Endothelial cell of umbilical vein (primary cell): ENCODE measurements around the gene CELSR1.
"Not testable (repeated sequence)": the region's sequence is repeated elsewhere in the genome, so short reads cannot be mapped to it uniquely, and the experiment has no call there.

Experiments
- EZH2 ChIP-seq: IDR thresholded peaks from 2 replicates; pipeline ENCODE4 v1.6.1; 2012; ENCODE audit warnings: borderline replicate concordance, low read depth, mild to moderate bottlenecking, moderate library complexity, low read length, inconsistent platforms; ENCODE audit not compliant: severe bottlenecking
- MYC ChIP-seq: IDR thresholded peaks from one replicate; pipeline ENCODE4 v1.6.1; 2011; ENCODE audit warnings: mild to moderate bottlenecking, low read depth, low read length
- POLR2A ChIP-seq: IDR thresholded peaks from 2 replicates; pipeline ENCODE4 v1.6.1; 2012; ENCODE audit warnings: low read depth, mild to moderate bottlenecking, control low read depth, low read length
- TF ChIP-seq, protein P1 (sequence below), 2 donors: IDR thresholded peaks; 1 replicate in 1 of 2; 2 replicates in 1 of 2; pipeline ENCODE4 v1.5.1; 2011; ENCODE audit warnings: low read length in 2 of 2, mild to moderate bottlenecking in 2 of 2, moderate library complexity in 2 of 2, control low read depth in 1 of 2, inconsistent platforms in 1 of 2, low read depth in 1 of 2; ENCODE audit not compliant: insufficient read depth in 1 of 2; ENCODE audit errors: extremely low read depth in 1 of 2

DNA sequence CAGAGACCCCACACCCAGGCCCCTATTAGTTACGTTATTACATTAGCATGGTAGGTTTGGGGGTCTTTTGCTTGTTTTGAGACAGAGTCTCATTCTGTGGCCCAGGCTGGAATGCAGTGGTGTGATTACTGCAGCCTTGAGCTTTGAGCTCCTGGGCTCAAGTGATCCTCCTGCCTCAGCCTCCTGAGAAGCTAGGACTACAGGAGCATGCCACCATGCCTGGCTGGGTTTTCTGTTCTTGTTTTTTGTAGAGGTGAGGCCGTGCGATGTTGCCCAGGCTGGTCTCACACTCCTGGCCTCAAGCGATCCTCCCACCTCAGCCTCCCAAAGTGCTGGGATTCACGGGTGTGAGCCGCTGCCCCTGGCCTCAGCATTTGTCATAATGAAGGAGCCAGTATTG, 66.1 kb downstream of the CELSR1 start:
- TF ChIP-seq, protein P1, sequence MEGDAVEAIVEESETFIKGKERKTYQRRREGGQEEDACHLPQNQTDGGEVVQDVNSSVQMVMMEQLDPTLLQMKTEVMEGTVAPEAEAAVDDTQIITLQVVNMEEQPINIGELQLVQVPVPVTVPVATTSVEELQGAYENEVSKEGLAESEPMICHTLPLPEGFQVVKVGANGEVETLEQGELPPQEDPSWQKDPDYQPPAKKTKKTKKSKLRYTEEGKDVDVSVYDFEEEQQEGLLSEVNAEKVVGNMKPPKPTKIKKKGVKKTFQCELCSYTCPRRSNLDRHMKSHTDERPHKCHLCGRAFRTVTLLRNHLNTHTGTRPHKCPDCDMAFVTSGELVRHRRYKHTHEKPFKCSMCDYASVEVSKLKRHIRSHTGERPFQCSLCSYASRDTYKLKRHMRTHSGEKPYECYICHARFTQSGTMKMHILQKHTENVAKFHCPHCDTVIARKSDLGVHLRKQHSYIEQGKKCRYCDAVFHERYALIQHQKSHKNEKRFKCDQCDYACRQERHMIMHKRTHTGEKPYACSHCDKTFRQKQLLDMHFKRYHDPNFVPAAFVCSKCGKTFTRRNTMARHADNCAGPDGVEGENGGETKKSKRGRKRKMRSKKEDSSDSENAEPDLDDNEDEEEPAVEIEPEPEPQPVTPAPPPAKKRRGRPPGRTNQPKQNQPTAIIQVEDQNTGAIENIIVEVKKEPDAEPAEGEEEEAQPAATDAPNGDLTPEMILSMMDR (IDR thresholded peaks at IDR 0.05; ENCODE audit: extremely low read depth in 1 of 2, insufficient read depth in 1 of 2, low read depth in 1 of 2, low read length in 2 of 2): not testable (repeated sequence)
- TF ChIP-seq POLR2A, EZH2, MYC: not testable (repeated sequence)
